Glutamatergic neuron (in vitro differentiated cells): ENCODE results near the gene ATF7. TPM values are rescaled to one million over a fixed set of nuclear protein-coding genes. Genes with fewer than 3 reads are reported as not detected.

Experiments
- DNase-seq: peaks from one replicate; pipeline ENCODE4 v3.0.0; 2022
- H3K27ac Mint-ChIP-seq: one replicate; pipeline ENCODE4 v1.8.0; 2020; ENCODE audit warnings: mild to moderate bottlenecking, mixed read lengths, inconsistent platforms; ENCODE audit not compliant: unreplicated experiment
- H3K27me3 Mint-ChIP-seq: one replicate; pipeline ENCODE4 v1.8.0; 2020; ENCODE audit warnings: mild to moderate bottlenecking, moderate library complexity, mixed read lengths, inconsistent platforms; ENCODE audit not compliant: unreplicated experiment
- H3K36me3 Mint-ChIP-seq: one replicate; pipeline ENCODE4 v1.8.0; 2020; ENCODE audit warnings: mild to moderate bottlenecking, mixed read lengths, inconsistent platforms; ENCODE audit not compliant: unreplicated experiment
- H3K4me1 Mint-ChIP-seq: one replicate; pipeline ENCODE4 v1.8.0; 2020; ENCODE audit warnings: mild to moderate bottlenecking, low read depth, mixed read lengths, inconsistent platforms; ENCODE audit not compliant: unreplicated experiment
- H3K4me3 Mint-ChIP-seq: one replicate; pipeline ENCODE4 v1.8.0; 2020; ENCODE audit warnings: mild to moderate bottlenecking, mixed read lengths, inconsistent platforms; ENCODE audit not compliant: unreplicated experiment
- H3K9me3 Mint-ChIP-seq: one replicate; pipeline ENCODE4 v1.8.0; 2020; ENCODE audit warnings: mild to moderate bottlenecking, moderate library complexity, mixed read lengths, inconsistent platforms; ENCODE audit not compliant: unreplicated experiment
- total RNA-seq: library from RNA; stranded (reverse); fragmentation: NEBNext Ultra II Directional; extraction: Animal tissue kit (Norgen Biotek cat#: 25700); gene quantifications from one replicate; pipeline ENCODE4 v1.2.1, GENCODE V29; 2021; ENCODE audit not compliant: unreplicated experiment
- TF ChIP-seq, protein P1 (sequence below): fragments of 200-600 bp; sonication (generic); IDR thresholded peaks from one replicate; pipeline ENCODE4 v1.5.0; 2021; ENCODE audit not compliant: partially characterized antibody, unreplicated experiment

ATF7 gene
- total RNA-seq, 1 donor from 2014 or later = 36.0 TPM

DNA sequence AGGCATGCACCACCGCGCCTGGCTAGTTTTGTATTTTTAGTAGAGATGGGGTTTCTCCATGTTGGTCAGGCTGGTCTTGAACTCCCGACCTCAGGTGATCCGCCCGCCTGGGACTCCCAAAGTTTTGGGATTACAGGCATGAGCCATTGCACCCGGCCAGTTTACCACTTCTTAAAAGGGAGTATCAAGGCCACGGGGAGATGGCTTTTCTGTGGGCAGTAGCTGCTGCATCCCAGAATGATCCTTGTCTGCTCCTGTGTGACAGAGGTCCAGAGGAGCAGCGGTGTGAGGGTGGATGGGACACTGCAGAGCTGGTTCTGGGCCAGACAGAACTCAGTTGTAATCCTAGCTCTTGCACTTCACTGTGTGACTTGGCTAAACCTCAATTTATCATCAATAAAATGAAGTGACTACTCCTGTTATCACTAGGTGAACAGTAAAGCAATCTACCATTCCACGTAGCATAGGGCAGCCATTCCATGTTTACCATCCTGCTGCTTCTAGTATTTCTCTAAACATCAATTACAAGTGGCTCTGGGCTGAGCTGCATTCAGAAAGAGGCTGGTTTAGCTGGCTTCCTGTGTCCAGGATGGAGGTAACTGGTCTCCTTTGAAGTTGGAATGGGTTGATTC is 115.9 kb downstream of the ATF7 start:
- no peak overlapping the region for H3K27ac Mint-ChIP-seq
- peaks cover 15% of the 10 kb centered on the region for H3K4me1 Mint-ChIP-seq
- DNase-seq = no peak
- no peak overlapping the region for H3K4me3 Mint-ChIP-seq
- H3K9me3 Mint-ChIP-seq = peaks cover 3% of the 10 kb centered on the region
- TF ChIP-seq, protein P1, sequence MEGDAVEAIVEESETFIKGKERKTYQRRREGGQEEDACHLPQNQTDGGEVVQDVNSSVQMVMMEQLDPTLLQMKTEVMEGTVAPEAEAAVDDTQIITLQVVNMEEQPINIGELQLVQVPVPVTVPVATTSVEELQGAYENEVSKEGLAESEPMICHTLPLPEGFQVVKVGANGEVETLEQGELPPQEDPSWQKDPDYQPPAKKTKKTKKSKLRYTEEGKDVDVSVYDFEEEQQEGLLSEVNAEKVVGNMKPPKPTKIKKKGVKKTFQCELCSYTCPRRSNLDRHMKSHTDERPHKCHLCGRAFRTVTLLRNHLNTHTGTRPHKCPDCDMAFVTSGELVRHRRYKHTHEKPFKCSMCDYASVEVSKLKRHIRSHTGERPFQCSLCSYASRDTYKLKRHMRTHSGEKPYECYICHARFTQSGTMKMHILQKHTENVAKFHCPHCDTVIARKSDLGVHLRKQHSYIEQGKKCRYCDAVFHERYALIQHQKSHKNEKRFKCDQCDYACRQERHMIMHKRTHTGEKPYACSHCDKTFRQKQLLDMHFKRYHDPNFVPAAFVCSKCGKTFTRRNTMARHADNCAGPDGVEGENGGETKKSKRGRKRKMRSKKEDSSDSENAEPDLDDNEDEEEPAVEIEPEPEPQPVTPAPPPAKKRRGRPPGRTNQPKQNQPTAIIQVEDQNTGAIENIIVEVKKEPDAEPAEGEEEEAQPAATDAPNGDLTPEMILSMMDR = no peak
- peaks cover 5% of the 10 kb centered on the region for H3K27me3 Mint-ChIP-seq
- H3K36me3 Mint-ChIP-seq = peaks cover 4% of the 10 kb centered on the region

DNA sequence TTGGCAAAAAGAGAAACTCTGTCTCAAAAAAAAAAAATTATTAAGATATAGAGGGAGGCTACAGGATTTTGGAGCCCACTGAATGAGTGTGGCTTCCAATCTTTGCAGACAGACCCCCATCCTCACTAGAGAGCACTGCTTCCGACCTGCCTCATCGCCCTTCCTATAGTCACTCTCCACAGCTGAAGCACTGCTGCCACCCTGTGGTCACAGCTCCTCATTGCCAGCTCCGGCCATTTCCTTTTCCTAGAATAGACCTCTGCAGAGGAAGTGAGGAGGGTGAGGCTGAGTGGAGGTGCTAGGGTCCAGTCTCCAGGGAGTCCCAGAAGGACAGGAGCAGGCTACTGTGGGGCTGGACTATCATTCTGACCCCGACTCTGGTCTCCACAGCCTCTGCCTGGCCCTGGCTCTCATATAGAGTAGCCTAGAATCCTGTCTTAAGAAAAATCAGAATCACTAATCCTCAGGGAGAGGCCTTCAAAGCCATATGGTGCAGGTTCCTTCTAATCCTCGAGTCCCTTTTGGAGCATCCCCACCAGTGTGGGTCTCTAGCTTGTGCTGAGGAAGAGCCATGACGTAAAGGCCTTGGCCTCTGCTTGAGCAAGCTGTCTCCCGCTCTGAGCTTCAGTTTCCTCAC is 117.5 kb downstream of the ATF7 start:
- H3K27me3 Mint-ChIP-seq = peaks cover 2% of the 10 kb centered on the region
- DNase-seq = peak; percentile 93
- TF ChIP-seq, protein P1 = peak; percentile 93
- H3K9me3 Mint-ChIP-seq = peaks cover 3% of the 10 kb centered on the region
- H3K4me3 Mint-ChIP-seq = no peak overlapping the region
- H3K36me3 Mint-ChIP-seq = peaks cover 2% of the 10 kb centered on the region
- peaks cover 9% of the 10 kb centered on the region for H3K4me1 Mint-ChIP-seq
- H3K27ac Mint-ChIP-seq = peak overlapping the region; percentile 62

DNA sequence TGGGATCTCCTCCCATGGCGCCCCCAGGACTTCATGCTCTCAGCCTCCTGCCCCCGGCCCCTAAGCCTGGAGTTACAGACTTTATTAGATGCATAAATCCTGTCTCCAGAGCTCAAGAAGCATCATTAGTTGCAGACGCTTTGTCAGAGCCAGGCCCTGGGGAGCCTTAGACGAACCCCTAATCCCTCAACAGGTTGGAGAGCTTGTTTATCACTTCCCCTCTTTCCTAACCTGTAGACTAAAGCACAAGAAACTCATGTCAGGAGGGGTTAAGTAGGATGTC is 118.6 kb downstream of the ATF7 start:
- TF ChIP-seq, protein P1 = no peak
- H3K4me3 Mint-ChIP-seq = peak overlapping the region; percentile 55
- peaks cover 9% of the 10 kb centered on the region for H3K4me1 Mint-ChIP-seq
- H3K27me3 Mint-ChIP-seq = peaks cover 2% of the 10 kb centered on the region
- peaks cover 3% of the 10 kb centered on the region for H3K9me3 Mint-ChIP-seq
- DNase-seq = no peak
- H3K27ac Mint-ChIP-seq = no peak overlapping the region
- H3K36me3 Mint-ChIP-seq = no peaks in the 10 kb centered on the region

DNA sequence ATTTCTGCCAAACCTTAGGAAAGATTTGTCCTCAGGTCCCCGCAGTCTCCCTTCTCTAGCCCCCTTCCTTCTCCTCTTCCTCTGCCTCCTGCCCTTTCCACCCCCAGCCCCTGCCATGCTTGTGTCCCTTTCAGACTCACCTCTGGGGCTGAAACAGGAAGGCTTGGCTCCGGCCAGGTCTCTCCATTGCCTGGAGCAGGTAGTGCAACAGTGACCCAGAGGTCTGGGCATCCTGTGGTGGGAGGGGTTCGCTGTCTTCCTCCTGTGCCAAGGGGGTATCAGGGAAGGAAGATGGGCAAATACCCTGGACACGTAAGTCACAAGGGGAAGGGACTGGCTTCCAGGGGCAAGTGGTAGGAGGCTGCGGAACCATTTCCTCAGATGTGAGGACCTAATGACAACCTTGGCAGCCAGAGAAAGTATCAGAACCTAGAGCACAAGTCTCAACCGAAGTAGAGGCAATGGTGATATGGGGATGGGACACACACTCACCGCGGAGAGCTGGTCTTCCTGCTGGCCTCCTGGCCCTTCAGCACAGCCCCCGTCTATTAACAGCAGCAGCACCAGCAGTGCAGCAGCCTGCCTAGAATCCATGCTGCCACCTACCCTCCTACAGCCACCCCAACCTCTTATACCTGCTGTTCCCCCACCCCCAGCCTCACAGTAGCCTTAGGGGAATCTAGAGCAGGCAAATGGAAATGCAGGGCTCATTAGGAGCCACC is 119.1 kb downstream of the ATF7 start, which contains the start of gene NPFF:
Gene NPFF, minus strand, starts transcription at position 604 of the 722 bp plus-strand sequence. Its CDS starts 10 bp downstream, at position 594.
- DNase-seq = no peak
- H3K36me3 Mint-ChIP-seq = no peaks in the 10 kb centered on the region
- peak within 1 kb of the TSS; percentile 59 for H3K27ac Mint-ChIP-seq
- TF ChIP-seq, protein P1 = no peak
- peaks cover 10% of the 10 kb centered on the region for H3K4me1 Mint-ChIP-seq
- peak within 1 kb of the TSS; percentile 55 for H3K4me3 Mint-ChIP-seq
- peaks cover 3% of the 10 kb centered on the region for H3K9me3 Mint-ChIP-seq
- H3K27me3 Mint-ChIP-seq = peaks cover 2% of the 10 kb centered on the region

DNA sequence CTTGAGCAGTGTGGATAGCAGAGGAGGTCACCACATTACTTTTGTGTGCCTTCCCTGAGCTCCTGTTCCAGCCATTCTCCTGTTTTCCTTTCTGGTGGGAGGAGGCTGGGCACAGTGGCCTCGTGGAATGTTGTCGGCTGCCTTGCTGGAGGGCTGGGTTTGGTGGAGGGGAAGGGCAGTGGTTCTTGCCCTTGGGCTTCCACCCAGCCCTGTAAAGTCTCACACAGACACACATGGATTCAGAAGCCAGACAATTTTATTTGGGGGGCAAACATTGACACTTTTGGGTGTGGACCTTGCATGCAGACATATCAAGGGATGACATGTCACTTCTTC is 119.8 kb downstream of the ATF7 start:
- no peak for DNase-seq
- H3K36me3 Mint-ChIP-seq = no peaks in the 10 kb centered on the region
- TF ChIP-seq, protein P1 = no peak
- H3K4me3 Mint-ChIP-seq = no peak overlapping the region
- H3K27me3 Mint-ChIP-seq = peaks cover 6% of the 10 kb centered on the region
- H3K4me1 Mint-ChIP-seq = peaks cover 12% of the 10 kb centered on the region
- H3K9me3 Mint-ChIP-seq = peaks cover 3% of the 10 kb centered on the region
- H3K27ac Mint-ChIP-seq = no peak overlapping the region
